Cardiac muscle cell (in vitro differentiated cells and primary cell): ENCODE data around the gene MAP1S. TPM values are rescaled to one million over a fixed set of nuclear protein-coding genes. Genes with fewer than 3 reads are reported as not detected.

ENCODE experiments used
- DNase-seq, 2 donors: peaks; one replicate each; pipeline versions ENCODE4 v3.0.0 to v3.0.0-alpha.2; 2010 to 2017; ENCODE audit warnings: low read depth in 1 of 2, low spot score in 1 of 2
- H3K27ac ChIP-seq: fragments of 200-600 bp; sonication (generic); 2 replicates; pipeline ENCODE4 v1.5.1; 2016
- H3K27me3 ChIP-seq: fragments of 200-600 bp; sonication (generic); 2 replicates; pipeline ENCODE4 v1.6.0; 2016; ENCODE audit warnings: control low read depth
- H3K36me3 ChIP-seq: fragments of 200-600 bp; sonication (generic); 2 replicates; pipeline ENCODE4 v1.5.1; 2016; ENCODE audit warnings: control low read depth
- H3K4me1 ChIP-seq: fragments of 200-600 bp; sonication (generic); 2 replicates; pipeline ENCODE4 v1.8.1; 2017; ENCODE audit warnings: low read depth, mild to moderate bottlenecking, mixed run types
- H3K4me3 ChIP-seq: fragments of 200-600 bp; sonication (generic); 2 replicates; pipeline ENCODE4 v1.5.1; 2016; ENCODE audit warnings: mild to moderate bottlenecking
- H3K9me3 ChIP-seq: fragments of 200-600 bp; sonication (generic); 2 replicates; pipeline ENCODE4 v1.5.1; 2017; ENCODE audit warnings: low read depth, mild to moderate bottlenecking, control low read depth
- CTCF ChIP-seq: IDR thresholded peaks from 2 replicates; pipeline ENCODE4 v1.5.1; 2012; ENCODE audit warnings: low read depth, mild to moderate bottlenecking, low read length
- polyA plus RNA-seq: library from polyadenylated mRNA; unstranded; fragments of >200 nt; fragmentation: Nextera tagmentation; extraction: Ambion mirVana; gene quantifications from 2 replicates; pipeline ENCODE4 v1.2.1, GENCODE V29; 2016
- total RNA-seq: library from RNA; depleted of rRNA; stranded (reverse); fragments of >200 nt; gene quantifications from 2 replicates; pipeline ENCODE4 v1.2.3, GENCODE V29; 2016

The MAP1S gene
- total and polyA plus RNA-seq, 2 experiments from 2014 or later = 60.4 to 61.7 TPM

- H3K9me3 ChIP-seq = no peaks in the 10 kb centered on the region
- no peak overlapping the region for H3K27ac ChIP-seq
- peak overlapping the region; percentile 19 for H3K4me3 ChIP-seq
- TF ChIP-seq CTCF = no peak
- H3K4me1 ChIP-seq = no peaks in the 10 kb centered on the region
- no peaks in the 10 kb centered on the region for H3K36me3 ChIP-seq
- H3K27me3 ChIP-seq = peaks cover 29% of the 10 kb centered on the region
- DNase-seq = no peak
These were observed 32.0 kb upstream of the MAP1S start for GRCh38 chr19:17687141-17687856.

- peak; percentile 59 to 86 for DNase-seq
- Histone ChIP-seq H3K9me3 (no peaks in the 10 kb centered on the region), H3K4me3 (peak within 1 kb of the TSS; percentile 19), H3K4me1 (no peaks in the 10 kb centered on the region), H3K27ac (no peak within 1 kb of the TSS), H3K27me3 (peaks cover 29% of the 10 kb centered on the region), H3K36me3 (no peaks in the 10 kb centered on the region)
- no peak for TF ChIP-seq CTCF
These were observed 31.2 kb upstream of the MAP1S start, which contains the start of gene UNC13A for GRCh38 chr19:17687857-17688784. Gene UNC13A (minus strand): TSS chr19:17688354. CDS start chr19:17688199, 155 bp downstream.

- Histone ChIP-seq H3K4me3 (no peak overlapping the region), H3K4me1 (no peaks in the 10 kb centered on the region), H3K27me3 (peaks cover 29% of the 10 kb centered on the region), H3K36me3 (no peaks in the 10 kb centered on the region), H3K27ac (no peak overlapping the region), H3K9me3 (no peaks in the 10 kb centered on the region)
- no peak for TF ChIP-seq CTCF
- DNase-seq = peak in 1 of 2 donors; percentile 12
These were observed 30.3 kb upstream of the MAP1S start for GRCh38 chr19:17688853-17689595.

GRCh38 chr19:17692566-17692965 lies 26.7 kb upstream of the MAP1S start:
- no peak for TF ChIP-seq CTCF
- DNase-seq = no peak
- Histone ChIP-seq H3K36me3 (no peaks in the 10 kb centered on the region), H3K9me3 (no peaks in the 10 kb centered on the region), H3K4me1 (no peaks in the 10 kb centered on the region), H3K27ac (no peak overlapping the region), H3K27me3 (peaks cover 5% of the 10 kb centered on the region), H3K4me3 (no peak overlapping the region)

DNA sequence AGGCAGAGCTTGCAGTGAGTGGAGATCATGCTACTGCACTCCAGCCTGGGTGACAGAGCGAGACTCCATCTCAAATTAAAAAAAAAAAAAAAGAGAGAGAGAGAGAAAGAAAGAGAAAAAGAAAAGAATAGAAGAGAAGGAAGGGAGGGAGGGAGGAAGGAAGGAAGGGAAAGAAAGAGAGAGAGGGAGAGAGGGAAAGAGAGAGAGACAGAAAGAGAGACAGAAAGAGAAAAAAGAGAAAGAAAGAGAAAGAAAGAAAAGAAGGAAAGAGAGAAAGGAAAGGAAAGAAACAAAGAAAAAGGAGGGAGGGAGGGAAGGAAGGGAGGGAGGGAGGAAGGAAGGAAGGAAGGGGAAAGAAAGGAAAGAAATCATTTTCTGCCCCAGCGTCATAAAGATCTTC lies 24.1 kb upstream of the MAP1S start:
- no peak overlapping the region for H3K4me3 ChIP-seq
- TF ChIP-seq CTCF = no peak
- no peaks in the 10 kb centered on the region for H3K36me3 ChIP-seq
- no peak for DNase-seq
- H3K27me3 ChIP-seq = no peaks in the 10 kb centered on the region
- H3K4me1 ChIP-seq = no peaks in the 10 kb centered on the region
- no peak overlapping the region for H3K27ac ChIP-seq
- no peaks in the 10 kb centered on the region for H3K9me3 ChIP-seq
